K562 (cell line): ENCODE results near the gene REXO2. TPM values are rescaled to one million over a fixed set of nuclear protein-coding genes. Genes with fewer than 3 reads are reported as not detected.

Experiments used
- ATAC-seq: fragments of 200-7000 bp; cut with Tn5 transposase; 3 replicates; pipeline ENCODE4 v1.9.1; 2020; ENCODE audit warnings: moderate library complexity
- BruUV-seq: library from RNA; stranded (reverse); fragments of 400-500 nt; replicated peaks from 2 replicates; lab custom pipeline; 2021; lab: Mats Ljungman, UMichigan
- CTCF ChIA-PET: fragments of 300-600 bp; formaldehyde crosslinking; extraction: SDS; loops from one replicate; lab custom pipeline; 2021; ENCODE audit warnings: low intra/inter-chr PET ratio; lab: Yijun Ruan, JAX
- POLR2A ChIA-PET: fragments of 300-600, 350-650 bp; sonication (Branson Sonifier 250); formaldehyde crosslinking; extraction: SDS; loops from one replicate; lab custom pipeline; 2021; ENCODE audit warnings: antibody characterized with exemption, inconsistent platforms; lab: Yijun Ruan, JAX
- DNase-seq, 4 experiments: peaks; one replicate each; pipeline versions ENCODE4 v3.0.0 to v3.0.0-alpha.2; 2011 to 2018; ENCODE audit warnings: low spot score in 3 of 4, mixed read lengths in 3 of 4; ENCODE audit errors: extremely low read depth in 1 of 4
- FAIRE-seq: peaks from 2 replicates; lab custom pipeline; 2011; peaks lifted over from hg19 to GRCh38; lab: Jason Lieb, UNC
- H2AFZ ChIP-seq: 2 replicates; pipeline ENCODE4 v1.6.0; 2011; ENCODE audit warnings: low read depth, low read length, control low read depth, inconsistent platforms
- H3K27ac ChIP-seq: fragments of 200-600 bp; 3 replicates; pipeline ENCODE4 v1.8.0; 2011; ENCODE audit warnings: low read depth, mild to moderate bottlenecking, control low read depth, inconsistent platforms, low read length, moderate library complexity, mixed read lengths; ENCODE audit errors: extremely low read depth
- H3K27me3 ChIP-seq, 2 experiments: fragments of 300-600 bp in 1 of 2; 2 replicates in 1 of 2; 3 replicates in 1 of 2; pipeline versions ENCODE4 v1.6.0 to v1.8.0; 2011; ENCODE audit warnings: inconsistent platforms in 2 of 2, low read length in 2 of 2, mild to moderate bottlenecking in 1 of 2, mixed read lengths in 1 of 2, moderate library complexity in 1 of 2; ENCODE audit not compliant: control insufficient read depth in 2 of 2, insufficient read depth in 2 of 2
- H3K36me3 ChIP-seq: fragments of 300-600 bp; 3 replicates; pipeline ENCODE4 v1.8.0; 2011; ENCODE audit warnings: mild to moderate bottlenecking, low read length, inconsistent platforms; ENCODE audit not compliant: control insufficient read depth, insufficient read depth
- H3K4me1 ChIP-seq, 2 experiments: fragments of 200-600 bp in 1 of 2; replicated peaks in 1 of 2; 2 replicates in 1 of 2; 3 replicates in 1 of 2; pipeline versions ENCODE4 v1.5.1 to v1.8.0; 2011; ENCODE audit warnings: inconsistent platforms in 2 of 2, low read length in 2 of 2, mild to moderate bottlenecking in 1 of 2, mixed read lengths in 1 of 2, moderate library complexity in 1 of 2; ENCODE audit not compliant: control insufficient read depth in 2 of 2, insufficient read depth in 2 of 2
- H3K4me2 ChIP-seq: 2 replicates; pipeline ENCODE4 v1.6.1; 2011; ENCODE audit warnings: low read length, control low read depth, inconsistent platforms, mixed read lengths; ENCODE audit not compliant: insufficient read depth
- H3K4me3 ChIP-seq: fragments of 200-600 bp; sonication (generic), shearing (Covaris generic); 2 replicates; pipeline ENCODE4 v1.5.1; 2016; ENCODE audit warnings: control low read depth, inconsistent platforms
- H3K79me2 ChIP-seq: fragments of 200-600 bp; 3 replicates; pipeline ENCODE4 v1.8.0; 2011; ENCODE audit warnings: low read length, inconsistent platforms; ENCODE audit not compliant: control insufficient read depth, insufficient read depth
- H3K9ac ChIP-seq, 2 experiments: 2 replicates each; pipeline versions ENCODE4 v1.6.0 to v1.6.1; 2011; ENCODE audit warnings: low read depth in 2 of 2, low read length in 2 of 2, control low read depth in 1 of 2, inconsistent platforms in 1 of 2, mild to moderate bottlenecking in 1 of 2, mixed read lengths in 1 of 2; ENCODE audit not compliant: insufficient read depth in 1 of 2
- H3K9me1 ChIP-seq: one replicate; pipeline ENCODE4 v1.6.0; 2011; ENCODE audit warnings: inconsistent platforms, mild to moderate bottlenecking, low read length, moderate library complexity; ENCODE audit not compliant: control insufficient read depth, insufficient read depth
- H3K9me3 ChIP-seq: replicated peaks from 2 replicates; pipeline ENCODE4 v1.5.1; 2011; ENCODE audit warnings: low read depth, low read length, inconsistent platforms; ENCODE audit not compliant: control insufficient read depth, insufficient read depth
- H4K20me1 ChIP-seq: replicated peaks from 2 replicates; pipeline ENCODE4 v1.6.1; 2011; ENCODE audit warnings: low read length, inconsistent platforms, mixed read lengths; ENCODE audit not compliant: control insufficient read depth, insufficient read depth
- GABPA ChIP-seq: fragments of 200-800 bp; sonication (Bioruptor generic); conservative IDR thresholded peaks from 2 replicates; pipeline ENCODE4 v1.6.1; 2016; ENCODE audit warnings: low read depth, missing genetic modification characterization, missing compliant biosample characterization
- HEY1 ChIP-seq: fragments of 250-450 bp; sonication (Bioruptor Pico); IDR thresholded peaks from 2 replicates; pipeline ENCODE4 v1.5.0; 2020; ENCODE audit warnings: mild to moderate bottlenecking, moderate library complexity, borderline replicate concordance
- KAT2B ChIP-seq: IDR thresholded peaks from one replicate; pipeline ENCODE4 v1.6.1; 2012; ENCODE audit warnings: low read depth, mild to moderate bottlenecking, control low read depth, inconsistent platforms, low read length, moderate library complexity
- NCOA6 ChIP-seq: fragments of 450-650 bp; IDR thresholded peaks from 2 replicates; pipeline ENCODE4 v1.6.1; 2017; ENCODE audit warnings: mild to moderate bottlenecking
- NR2C1 ChIP-seq, 2 experiments: fragments of 450-650 bp; IDR thresholded peaks; 2 replicates each; pipeline ENCODE4 v1.6.1; 2017; ENCODE audit warnings: mild to moderate bottlenecking in 2 of 2, antibody characterized with exemption in 1 of 2, inconsistent platforms in 1 of 2, missing compliant biosample characterization in 1 of 2, missing genetic modification characterization in 1 of 2
- PATZ1 ChIP-seq: fragments of 250-450 bp; sonication (Bioruptor Pico); IDR thresholded peaks from 2 replicates; pipeline ENCODE4 v1.5.0; 2020; ENCODE audit warnings: mild to moderate bottlenecking, borderline replicate concordance
- PURB ChIP-seq: sonication (generic); formaldehyde crosslinking; IDR thresholded peaks from 2 replicates; pipeline ENCODE4 v1.9.0; 2021; ENCODE audit warnings: low read depth, mild to moderate bottlenecking, missing genetic modification reagents
- SMAD1 ChIP-seq: fragments of 150-350 bp; IDR thresholded peaks from 2 replicates; pipeline ENCODE4 v1.6.1; 2014; ENCODE audit warnings: low read length, low read depth; ENCODE audit not compliant: partially characterized antibody
- SMARCA5 ChIP-seq: fragments of 450-650 bp; IDR thresholded peaks from 2 replicates; pipeline ENCODE4 v1.6.1; 2016
- SUPT5H ChIP-seq: fragments of 450-650 bp; IDR thresholded peaks from 2 replicates; pipeline ENCODE4 v1.6.1; 2016
- TAF15 ChIP-seq: fragments of 200-400 bp; formaldehyde crosslinking; IDR thresholded peaks from 2 replicates; pipeline ENCODE4 v1.6.1; 2017; ENCODE audit warnings: mild to moderate bottlenecking, low read depth, low read length, moderate library complexity
- TCF3 ChIP-seq: sonication (generic); formaldehyde crosslinking; IDR thresholded peaks from 2 replicates; pipeline ENCODE4 v1.4.0; 2020; ENCODE audit warnings: mild to moderate bottlenecking, missing genetic modification reagents
- ZKSCAN1 ChIP-seq: fragments of 150-350 bp; IDR thresholded peaks from 2 replicates; pipeline ENCODE4 v1.6.1; 2016; ENCODE audit warnings: low read depth, low read length
- ZNF311 ChIP-seq: fragments of 250-450 bp; sonication (Bioruptor Pico); IDR thresholded peaks from 2 replicates; pipeline ENCODE4 v1.4.0; 2020; ENCODE audit warnings: mild to moderate bottlenecking, moderate library complexity
- ZNF354B ChIP-seq: fragments of 250-450 bp; sonication (Bioruptor Pico); IDR thresholded peaks from 2 replicates; pipeline ENCODE4 v1.4.0; 2020
- ZNF408 ChIP-seq: fragments of 250-450 bp; sonication (Bioruptor Pico); IDR thresholded peaks from 2 replicates; pipeline ENCODE4 v1.4.0; 2020; ENCODE audit warnings: low read depth, mild to moderate bottlenecking, moderate library complexity
- ZNF584 ChIP-seq: fragments of 200-800 bp; sonication (Bioruptor generic); IDR thresholded peaks from 2 replicates; pipeline ENCODE4 v1.6.1; 2016; ENCODE audit warnings: low read depth, mild to moderate bottlenecking, missing genetic modification characterization, missing compliant biosample characterization
- ZSCAN29 ChIP-seq: fragments of 450-650 bp; IDR thresholded peaks from 2 replicates; pipeline ENCODE4 v1.6.1; 2017
- in situ Hi-C: fragments of 300-500 bp; cut with MboI; formaldehyde crosslinking; loops from 4 replicates; pipeline ENCODE4 v1.15.0; 2018; ENCODE audit warnings: inconsistent platforms, mixed read lengths
- intact Hi-C: fragments of 100-400 bp; cut with micrococcal nuclease; formaldehyde crosslinking; loops from 2 replicates; pipeline ENCODE4 v1.14.2; 2022
- polyA plus RNA-seq, 8 experiments: library from polyadenylated mRNA; depleted of rRNA in 4 of 8; stranded (reverse) in 5 of 8; unstranded in 3 of 8; fragments of >200 nt; fragmentation: Nextera tagmentation in 2 of 8; fragmentation: Illumina TruSeq in 1 of 8; extraction: Ambion mirVana in 2 of 8; extraction: Trizol in 1 of 8; gene quantifications; 2 replicates each; pipeline versions ENCODE4 v1.2.1 to v1.2.3, GENCODE V29; 2011 to 2014; ENCODE audit warnings: inconsistent platforms in 1 of 8, missing spikeins in 1 of 8
- total RNA-seq, 7 experiments: library from RNA; depleted of rRNA in 6 of 7; stranded (reverse); fragments of >200 nt in 6 of 7; fragmentation: Illumina TruSeq in 2 of 7; extraction: Trizol in 2 of 7; gene quantifications; 2 replicates each; pipeline versions ENCODE4 v1.2.1 to v1.2.3, GENCODE V29; 2011 to 2021; ENCODE audit warnings: low replicate concordance in 1 of 7

REXO2 gene
- total and polyA plus RNA-seq, 9 of the 15 experiments (the other 6 are each of a cell fraction or from before 2014, with no cell fraction given): 143 to 370 (median 193) TPM

DNA sequence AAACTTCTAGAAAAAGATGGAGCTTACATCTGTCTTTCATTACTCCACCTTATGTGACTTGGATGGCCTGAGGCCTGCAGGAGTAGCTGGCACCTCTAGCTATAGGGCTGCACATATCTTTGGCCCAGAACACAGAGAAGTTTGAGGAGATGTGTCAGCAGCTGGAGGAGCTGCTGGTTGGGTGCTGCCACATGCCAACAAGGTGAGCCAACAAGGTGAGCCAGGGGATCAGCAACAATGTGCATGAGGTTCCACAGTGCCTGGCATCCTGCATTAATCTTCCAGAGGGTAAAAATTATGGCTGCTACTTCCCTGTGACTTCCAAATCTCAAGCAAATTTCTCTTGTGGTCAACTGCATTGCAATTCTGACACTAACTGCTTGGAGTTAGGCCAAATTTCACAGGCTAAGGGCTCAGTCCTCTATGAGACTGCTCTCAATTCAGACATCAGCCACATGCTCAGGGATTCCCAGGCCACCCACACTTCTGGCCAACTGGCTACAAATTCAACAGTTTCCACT is 22.8 kb upstream of the REXO2 start:
- DNase-seq: no peak
- Histone ChIP-seq H3K9me3 (no peaks in the 10 kb centered on the region), H4K20me1 (no peaks in the 10 kb centered on the region), H3K4me2 (no peak overlapping the region), H3K36me3 (no peaks in the 10 kb centered on the region), H3K27ac (no peak overlapping the region), H2AFZ (no peak overlapping the region), H3K4me1 (no peaks in the 10 kb centered on the region), H3K9ac (no peak overlapping the region), H3K9me1 (no peaks in the 10 kb centered on the region), H3K27me3 (no peaks in the 10 kb centered on the region), H3K4me3 (no peak overlapping the region), H3K79me2 (no peaks in the 10 kb centered on the region)
- no peak for FAIRE-seq
- POLR2A ChIA-PET: interaction anchor here (0.7 to 1.1 kb wide), 2 partner anchors 13 to 23 kb away, joined by 3 to 4 read pairs; partner anchors contain the start of gene REXO2
- TF ChIP-seq PATZ1 (CRISPR knock-in tag) (no peak), TAF15 (no peak), GABPA (tag) (no peak), ZNF354B (CRISPR knock-in tag) (no peak), ZNF584 (CRISPR knock-in tag) (no peak), NCOA6 (no peak), HEY1 (no peak), ZNF408 (CRISPR knock-in tag) (no peak), SMARCA5 (no peak), ZKSCAN1 (no peak), NR2C1 (IDR thresholded peaks at IDR 0.05) (no peak), NR2C1 (tag; IDR thresholded peaks at IDR 0.05) (no peak), SUPT5H (no peak), KAT2B (no peak), ZSCAN29 (no peak), TCF3 (no peak), PURB (CRISPR knock-in tag) (no peak), ZNF311 (CRISPR knock-in tag) (no peak), SMAD1 (no peak)
- intact Hi-C loops: no loop called here
- CTCF ChIA-PET: no interaction called here
- peak; percentile 34; the same call in 2 of the 3 replicates for ATAC-seq
- in situ Hi-C loops: no loop called here
- BruUV-seq: no TSS peak
